GM18858 (cell line): ENCODE data around the gene PGAM2.
A peak's percentile ranks its signal among the peaks of the same experiment; 100 is the strongest.
"Not testable (repeated sequence)": the region's sequence is repeated elsewhere in the genome, so short reads cannot be mapped to it uniquely, and the experiment has no call there.

Experiments
- ATAC-seq: cut with Tn5 transposase; IDR thresholded peaks from one replicate; pipeline ENCODE4 v1.9.1; 2021; ENCODE audit not compliant: unreplicated experiment

PGAM2 gene

GRCh38 chr7:44033971-44034844 is 31.2 kb downstream of the PGAM2 start:
- not testable (repeated sequence) for ATAC-seq

GRCh38 chr7:44032031-44032430 is 33.3 kb downstream of the PGAM2 start:
- ATAC-seq: not testable (repeated sequence)

DNA sequence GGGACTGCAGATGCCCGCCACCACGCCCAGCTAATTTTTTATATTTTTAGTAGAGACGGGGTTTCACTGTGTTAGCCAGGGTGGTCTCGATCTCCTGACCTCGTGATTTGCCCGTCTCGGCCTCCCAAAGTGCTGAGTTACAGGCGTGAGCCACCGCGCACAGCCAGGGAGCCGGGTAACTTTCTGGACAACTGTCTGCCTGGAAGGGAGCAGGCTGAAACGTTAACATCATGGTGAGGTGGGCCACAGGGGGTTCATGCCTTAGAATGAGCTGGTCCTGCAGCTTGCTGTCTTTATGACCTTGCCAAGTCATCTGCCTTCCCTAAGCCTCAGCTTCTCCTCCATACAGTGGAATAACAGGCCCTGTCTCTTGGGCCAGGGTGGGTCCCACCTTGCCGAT is 34.0 kb downstream of the PGAM2 start:
- not testable (repeated sequence) for ATAC-seq

- ATAC-seq: not testable (repeated sequence)
Observed at GRCh38 chr7:44030029-44030428, 35.3 kb downstream of the PGAM2 start.

GRCh38 chr7:44029433-44029832 is 35.9 kb downstream of the PGAM2 start:
- not testable (repeated sequence) for ATAC-seq

DNA sequence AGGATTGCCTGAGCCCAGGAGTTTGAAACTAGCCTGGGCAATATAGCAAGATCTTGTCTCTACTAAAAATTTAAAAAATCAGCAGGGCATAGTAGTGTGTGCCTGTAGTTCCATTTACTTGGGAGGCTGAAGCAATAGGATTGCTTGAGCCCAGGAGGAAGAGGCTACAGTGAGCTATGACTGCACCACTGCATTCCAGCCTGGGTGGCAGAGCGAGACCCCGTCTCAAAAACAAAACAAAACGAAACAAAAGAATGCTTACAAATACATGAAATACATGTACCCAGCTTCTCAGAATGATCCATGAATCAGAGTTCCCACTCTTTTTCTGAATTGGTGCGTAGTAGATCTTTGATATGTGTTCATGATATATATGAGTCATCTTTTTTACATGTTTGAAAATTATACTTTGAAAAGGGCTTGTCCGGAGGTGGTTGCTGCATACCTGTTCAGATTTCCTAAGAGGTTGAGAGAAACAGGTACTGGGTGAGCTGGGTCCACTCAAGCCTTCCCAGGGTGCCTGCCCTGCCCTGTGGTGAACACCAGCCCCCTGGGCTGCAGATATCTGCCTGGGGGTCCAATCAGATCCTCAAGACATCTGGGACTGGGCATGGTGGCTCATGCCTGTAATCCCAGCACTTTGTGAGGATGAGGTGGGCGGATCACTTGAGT is 42.4 kb downstream of the PGAM2 start:
- ATAC-seq: not testable (repeated sequence)

DNA sequence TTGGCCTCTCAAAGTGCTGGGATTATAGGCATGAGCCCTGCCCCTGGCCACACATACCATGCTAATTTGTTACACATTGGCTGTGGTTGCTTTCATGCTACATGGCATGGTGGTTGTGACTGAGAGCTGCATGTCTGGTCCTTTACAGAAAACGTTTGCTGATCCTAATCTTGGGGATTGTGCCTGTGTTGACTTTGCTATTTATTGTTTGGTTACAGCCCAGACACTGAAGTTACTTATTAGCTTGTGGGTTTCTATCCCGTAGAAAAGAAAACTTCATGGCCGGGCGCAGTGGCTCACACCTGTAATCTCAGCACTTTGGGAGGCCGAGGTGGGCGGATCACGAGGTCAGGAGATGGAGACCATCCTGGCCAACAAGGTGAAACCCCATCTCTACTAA is 43.3 kb downstream of the PGAM2 start:
- not testable (repeated sequence) for ATAC-seq

- ATAC-seq: not testable (repeated sequence)
Observed at GRCh38 chr7:44019825-44020224, 45.5 kb downstream of the PGAM2 start.

GRCh38 chr7:44018857-44019807 is 46.2 kb downstream of the PGAM2 start:
- ATAC-seq: peak; percentile 86

- not testable (repeated sequence) for ATAC-seq
Observed at GRCh38 chr7:44015090-44015489, 50.3 kb downstream of the PGAM2 start.
